ENCODE data around the gene ALX3. TPM values are rescaled to one million over a fixed set of nuclear protein-coding genes. Genes with fewer than 3 reads are reported as not detected.

ALX3 gene
- polyA plus RNA-seq, 1 donor (not counting 4 experiments of a cell fraction or from before 2014, with no cell fraction given): not detected

DNA sequence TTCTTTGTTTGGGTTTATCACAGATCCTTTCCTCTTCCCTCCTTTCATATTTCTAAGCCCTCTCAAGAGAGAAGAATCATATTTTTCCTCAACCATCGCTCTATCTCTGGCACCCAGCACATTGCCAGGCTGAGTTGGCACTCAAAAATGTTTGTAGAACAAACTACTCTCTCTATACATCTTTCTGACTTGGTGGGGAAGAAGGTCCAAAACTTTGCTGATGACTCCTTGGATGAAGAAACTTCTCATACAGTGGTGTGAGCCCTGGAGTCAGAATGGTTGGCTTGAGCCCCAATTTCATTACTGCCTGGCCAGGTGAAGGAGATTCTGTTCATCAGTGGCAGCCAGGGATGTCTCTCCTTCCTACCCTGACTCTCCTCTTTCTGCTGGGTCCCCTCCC, 11.9 kb downstream of the ALX3 start:
- no peak overlapping the region for H2AFZ ChIP-seq (ENCODE audit: control insufficient read depth, low read length)
- H3K36me3 ChIP-seq (ENCODE audit: control insufficient read depth in 2 of 2, extremely low read depth in 1 of 2, insufficient read depth in 2 of 2, low read length in 2 of 2): peaks cover 20 to 49% of the 10 kb centered on the region in 2 experiments
- H3K9ac ChIP-seq (ENCODE audit: control insufficient read depth, extremely low read depth, insufficient read depth, low read length): no peak overlapping the region
- H3K9me1 ChIP-seq (ENCODE audit: control insufficient read depth, extremely low read depth, insufficient read depth, low read length): peaks cover 8% of the 10 kb centered on the region
- no peak for DNase-seq (ENCODE audit: low read depth, low spot score)
- FAIRE-seq: no peak
- dilution Hi-C loops (cut with MboI; ENCODE audit: extremely low pct_ligation_motif_present, low sequenced_read_pairs): no loop called here
- no peak overlapping the region for H3K4me2 ChIP-seq (ENCODE audit: control insufficient read depth, extremely low read depth, insufficient read depth, low read depth, low read length)
- H3K9me3 ChIP-seq (ENCODE audit: control insufficient read depth, low read depth, low read length): no peaks in the 10 kb centered on the region
- peaks cover 30% of the 10 kb centered on the region for H3K4me1 ChIP-seq (ENCODE audit: control insufficient read depth, extremely low read depth, insufficient read depth, low read length)
- H4K20me1 ChIP-seq (ENCODE audit: control insufficient read depth, extremely low read depth, insufficient read depth, low read length): no peaks in the 10 kb centered on the region
- H3K4me3 ChIP-seq (ENCODE audit: control insufficient read depth in 2 of 3, extremely low read depth in 1 of 3, insufficient read depth in 2 of 3, low read depth in 1 of 3, low read length in 3 of 3): no peak overlapping the region
- TF ChIP-seq, protein P1, sequence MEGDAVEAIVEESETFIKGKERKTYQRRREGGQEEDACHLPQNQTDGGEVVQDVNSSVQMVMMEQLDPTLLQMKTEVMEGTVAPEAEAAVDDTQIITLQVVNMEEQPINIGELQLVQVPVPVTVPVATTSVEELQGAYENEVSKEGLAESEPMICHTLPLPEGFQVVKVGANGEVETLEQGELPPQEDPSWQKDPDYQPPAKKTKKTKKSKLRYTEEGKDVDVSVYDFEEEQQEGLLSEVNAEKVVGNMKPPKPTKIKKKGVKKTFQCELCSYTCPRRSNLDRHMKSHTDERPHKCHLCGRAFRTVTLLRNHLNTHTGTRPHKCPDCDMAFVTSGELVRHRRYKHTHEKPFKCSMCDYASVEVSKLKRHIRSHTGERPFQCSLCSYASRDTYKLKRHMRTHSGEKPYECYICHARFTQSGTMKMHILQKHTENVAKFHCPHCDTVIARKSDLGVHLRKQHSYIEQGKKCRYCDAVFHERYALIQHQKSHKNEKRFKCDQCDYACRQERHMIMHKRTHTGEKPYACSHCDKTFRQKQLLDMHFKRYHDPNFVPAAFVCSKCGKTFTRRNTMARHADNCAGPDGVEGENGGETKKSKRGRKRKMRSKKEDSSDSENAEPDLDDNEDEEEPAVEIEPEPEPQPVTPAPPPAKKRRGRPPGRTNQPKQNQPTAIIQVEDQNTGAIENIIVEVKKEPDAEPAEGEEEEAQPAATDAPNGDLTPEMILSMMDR (optimal IDR thresholded peaks at IDR 0.05 in 1 of 3, IDR thresholded peaks at IDR 0.05 in 1 of 3, conservative IDR thresholded peaks at IDR 0.05 in 1 of 3; ENCODE audit: extremely low read depth in 1 of 3, insufficient read depth in 2 of 3, low read length in 3 of 3): no peak
- no peak for TF ChIP-seq EZH2 (IDR thresholded peaks at IDR 0.05; ENCODE audit: low read length)
- no peaks in the 10 kb centered on the region for H3K79me2 ChIP-seq (ENCODE audit: control insufficient read depth, insufficient read depth, low read length)
- no peaks in the 10 kb centered on the region for H3K27me3 ChIP-seq (ENCODE audit: control insufficient read depth, extremely low read depth, insufficient read depth, low read length)
- H3K27ac ChIP-seq (ENCODE audit: control insufficient read depth, insufficient read depth, low read length): no peak overlapping the region

- H3K4me3 ChIP-seq (ENCODE audit: control insufficient read depth in 2 of 3, extremely low read depth in 1 of 3, insufficient read depth in 2 of 3, low read depth in 1 of 3, low read length in 3 of 3): no peak overlapping the region
- H4K20me1 ChIP-seq (ENCODE audit: control insufficient read depth, extremely low read depth, insufficient read depth, low read length): no peaks in the 10 kb centered on the region
- peaks cover 24 to 52% of the 10 kb centered on the region in 2 experiments for H3K36me3 ChIP-seq (ENCODE audit: control insufficient read depth in 2 of 2, extremely low read depth in 1 of 2, insufficient read depth in 2 of 2, low read length in 2 of 2)
- no peak overlapping the region for H3K4me2 ChIP-seq (ENCODE audit: control insufficient read depth, extremely low read depth, insufficient read depth, low read depth, low read length)
- TF ChIP-seq EZH2 (IDR thresholded peaks at IDR 0.05; ENCODE audit: low read length): no peak
- TF ChIP-seq, protein P1 (optimal IDR thresholded peaks at IDR 0.05 in 1 of 3, IDR thresholded peaks at IDR 0.05 in 1 of 3, conservative IDR thresholded peaks at IDR 0.05 in 1 of 3; ENCODE audit: extremely low read depth in 1 of 3, insufficient read depth in 2 of 3, low read length in 3 of 3): no peak
- H3K9me3 ChIP-seq (ENCODE audit: control insufficient read depth, low read depth, low read length): no peaks in the 10 kb centered on the region
- FAIRE-seq (no peak), DNase-seq (ENCODE audit: low read depth, low spot score) (no peak)
- H3K27me3 ChIP-seq (ENCODE audit: control insufficient read depth, extremely low read depth, insufficient read depth, low read length): no peaks in the 10 kb centered on the region
- no peak overlapping the region for H3K9ac ChIP-seq (ENCODE audit: control insufficient read depth, extremely low read depth, insufficient read depth, low read length)
- H2AFZ ChIP-seq (ENCODE audit: control insufficient read depth, low read length): no peak overlapping the region
- H3K79me2 ChIP-seq (ENCODE audit: control insufficient read depth, insufficient read depth, low read length): no peaks in the 10 kb centered on the region
- peaks cover 8% of the 10 kb centered on the region for H3K9me1 ChIP-seq (ENCODE audit: control insufficient read depth, extremely low read depth, insufficient read depth, low read length)
- dilution Hi-C loops (cut with MboI; ENCODE audit: extremely low pct_ligation_motif_present, low sequenced_read_pairs): no loop called here
- H3K27ac ChIP-seq (ENCODE audit: control insufficient read depth, insufficient read depth, low read length): no peak overlapping the region
- peaks cover 30% of the 10 kb centered on the region for H3K4me1 ChIP-seq (ENCODE audit: control insufficient read depth, extremely low read depth, insufficient read depth, low read length)
These were observed 12.4 kb downstream of the ALX3 start for GRCh38 chr1:110057963-110058518.

All from keratinocyte (primary cell).